CD4-positive, CD25-positive, alpha-beta regulatory T cell (primary cell): ENCODE measurements around the gene PCNX4. TPM values are rescaled to one million over a fixed set of nuclear protein-coding genes. Genes with fewer than 3 reads are reported as not detected.
A peak's percentile ranks its signal among the peaks of the same experiment; 100 is the strongest.
"Not testable (repeated sequence)": the region's sequence is repeated elsewhere in the genome, so short reads cannot be mapped to it uniquely, and the experiment has no call there.

ENCODE experiments used
- ATAC-seq, 2 donors: fragments of 150-1000 bp; cut with Tn5 transposase; one replicate each; pipeline ENCODE4 v1.10.0; 2021; ENCODE audit warnings: low read depth in 2 of 2, moderate number of reproducible peaks in 2 of 2, moderate library complexity in 1 of 2
- DNase-seq, 3 donors: peaks; one replicate each; pipeline versions ENCODE4 v3.0.0 to v3.0.0-alpha.2; 2012 to 2022; ENCODE audit warnings: mixed read lengths in 1 of 3
- H3K27ac ChIP-seq: one replicate; pipeline ENCODE4 v1.7.0; 2013; ENCODE audit warnings: mild to moderate bottlenecking, low read length; ENCODE audit not compliant: insufficient read depth, poor library complexity, severe bottlenecking
- H3K27me3 ChIP-seq: one replicate; pipeline ENCODE4 v1.7.0; 2013; ENCODE audit warnings: low read length; ENCODE audit not compliant: control insufficient read depth, insufficient read depth
- H3K36me3 ChIP-seq: one replicate; pipeline ENCODE4 v1.7.0; 2013; ENCODE audit warnings: mild to moderate bottlenecking, low read length, moderate library complexity; ENCODE audit not compliant: control insufficient read depth, insufficient read depth
- H3K4me1 ChIP-seq: 2 replicates; pipeline ENCODE4 v1.7.0; 2013; ENCODE audit warnings: mild to moderate bottlenecking, low read length; ENCODE audit not compliant: insufficient read depth, control insufficient read depth, poor library complexity, severe bottlenecking
- H3K4me3 ChIP-seq: one replicate; pipeline ENCODE4 v1.7.0; 2013; ENCODE audit warnings: low read depth, mild to moderate bottlenecking, low read length, moderate library complexity
- H3K9me3 ChIP-seq, 2 experiments: 1 replicate in 1 of 2; 2 replicates in 1 of 2; pipeline ENCODE4 v1.7.0; 2013; ENCODE audit warnings: low read length in 2 of 2, mild to moderate bottlenecking in 1 of 2, moderate library complexity in 1 of 2; ENCODE audit not compliant: control insufficient read depth in 2 of 2
- H3K27ac Mint-ChIP-seq, 3 donors: one replicate each; pipeline ENCODE4 v1.8.0; 2020 to 2022; ENCODE audit warnings: mild to moderate bottlenecking in 3 of 3, mixed read lengths in 3 of 3, moderate library complexity in 2 of 3
- H3K27me3 Mint-ChIP-seq: one replicate; pipeline ENCODE4 v1.8.0; 2022; ENCODE audit warnings: mild to moderate bottlenecking, mixed read lengths
- H3K36me3 Mint-ChIP-seq: one replicate; pipeline ENCODE4 v1.8.0; 2020; ENCODE audit warnings: mixed read lengths
- H3K4me1 Mint-ChIP-seq, 4 donors: one replicate each; pipeline ENCODE4 v1.8.0; 2020 to 2022; ENCODE audit warnings: mixed read lengths in 4 of 4, mild to moderate bottlenecking in 1 of 4
- H3K4me3 Mint-ChIP-seq, 4 donors: one replicate each; pipeline ENCODE4 v1.8.0; 2020 to 2022; ENCODE audit warnings: mild to moderate bottlenecking in 4 of 4, mixed read lengths in 4 of 4, moderate library complexity in 3 of 4
- H3K9me3 Mint-ChIP-seq, 7 donors: one replicate each; pipeline ENCODE4 v1.8.0; 2020 to 2022; ENCODE audit warnings: mixed read lengths in 7 of 7, mild to moderate bottlenecking in 3 of 7, moderate library complexity in 2 of 7
- polyA plus RNA-seq, 4 donors: library from polyadenylated mRNA; unstranded; fragments of 300-500 nt; fragmentation: Illumina TruSeq; gene quantifications; one replicate each; pipeline ENCODE4 v1.2.3, GENCODE V29; 2021
- total RNA-seq: library from RNA; stranded (reverse); gene quantifications from one replicate; pipeline ENCODE4 v1.2.3, GENCODE V29; 2022

The PCNX4 gene
- 34.7 TPM for total RNA-seq
- polyA plus RNA-seq = 10 to 100 TPM; 14.1 to 18.4 (median 16.2) TPM

GRCh38 chr14:60091550-60092525 lies at the start of gene PCNX4:
Gene PCNX4 (plus strand): TSS chr14:60091923. CDS start chr14:60107639, 15,716 bp downstream.
- Histone ChIP-seq H3K4me3 (peak within 1 kb of the TSS; percentile 99), H3K27ac (peak within 1 kb of the TSS; percentile 98), H3K4me1 (peaks cover 32% of the 10 kb centered on the region), H3K9me3 (no peaks in the 10 kb centered on the region), H3K27me3 (no peaks in the 10 kb centered on the region), H3K36me3 (no peaks in the 10 kb centered on the region)
- Mint-ChIP-seq H3K27me3 (peaks cover 8% of the 10 kb centered on the region), H3K9me3 (no peaks in the 10 kb centered on the region), H3K4me1 (peaks cover 32 to 52% (median 40%) of the 10 kb centered on the region in 4 donors), H3K36me3 (peaks cover 3% of the 10 kb centered on the region), H3K27ac (peak within 1 kb of the TSS; percentile 97 to 99 (median 98)), H3K4me3 (peak within 1 kb of the TSS; percentile 95 to 97 (median 97))
- DNase-seq = peak; percentile 91 to 99 (median 95)
- peak; percentile 95 for ATAC-seq

GRCh38 chr14:60047976-60048375 lies 43.7 kb upstream of the PCNX4 start:
- H3K36me3 ChIP-seq, H3K27ac Mint-ChIP-seq, H3K36me3 Mint-ChIP-seq, H3K27ac ChIP-seq, H3K4me3 ChIP-seq, DNase-seq, ATAC-seq, H3K4me1 ChIP-seq, H3K9me3 ChIP-seq, H3K27me3 ChIP-seq, H3K4me1 Mint-ChIP-seq, H3K4me3 Mint-ChIP-seq: not testable (repeated sequence)
- H3K27me3 Mint-ChIP-seq = peaks cover 36% of the 10 kb centered on the region
- H3K9me3 Mint-ChIP-seq = peaks cover 1 to 26% (median 2%) of the 10 kb centered on the region in 7 donors

GRCh38 chr14:60051721-60052221 lies 40.0 kb upstream of the PCNX4 start:
- no peaks in the 10 kb centered on the region for H3K9me3 ChIP-seq
- H3K4me3 ChIP-seq = no peak overlapping the region
- H3K36me3 ChIP-seq = no peaks in the 10 kb centered on the region
- Mint-ChIP-seq H3K4me1 (peaks cover 0 to 6% (median 0%) of the 10 kb centered on the region in 4 donors), H3K36me3 (no peaks in the 10 kb centered on the region), H3K4me3 (no peak overlapping the region), H3K9me3 (peaks cover 0 to 2% (median 0%) of the 10 kb centered on the region in 7 donors), H3K27ac (no peak overlapping the region), H3K27me3 (peaks cover 50% of the 10 kb centered on the region)
- DNase-seq = peak in 1 of 3 donors; percentile 2
- no peak for ATAC-seq
- peaks cover 4% of the 10 kb centered on the region for H3K4me1 ChIP-seq
- no peak overlapping the region for H3K27ac ChIP-seq
- peaks cover 9% of the 10 kb centered on the region for H3K27me3 ChIP-seq

- DNase-seq (no peak), ATAC-seq (no peak)
- no peaks in the 10 kb centered on the region for H3K4me1 Mint-ChIP-seq
- peaks cover 42% of the 10 kb centered on the region for H3K27me3 Mint-ChIP-seq
- Histone ChIP-seq H3K27me3 (peaks cover 10% of the 10 kb centered on the region), H3K4me3 (no peak overlapping the region), H3K36me3 (no peaks in the 10 kb centered on the region), H3K27ac (no peak overlapping the region), H3K4me1 (no peaks in the 10 kb centered on the region), H3K9me3 (no peaks in the 10 kb centered on the region)
- peaks cover 0 to 3% (median 0%) of the 10 kb centered on the region in 7 donors for H3K9me3 Mint-ChIP-seq
- H3K4me3 Mint-ChIP-seq = no peak overlapping the region
- no peak overlapping the region for H3K27ac Mint-ChIP-seq
- H3K36me3 Mint-ChIP-seq = no peaks in the 10 kb centered on the region
These were observed 33.6 kb upstream of the PCNX4 start for GRCh38 chr14:60058087-60058486.

- H3K9me3 ChIP-seq = no peaks in the 10 kb centered on the region
- no peak overlapping the region for H3K27ac Mint-ChIP-seq
- H3K9me3 Mint-ChIP-seq = peaks cover 0 to 3% (median 0%) of the 10 kb centered on the region in 7 donors
- no peaks in the 10 kb centered on the region for H3K4me1 Mint-ChIP-seq
- DNase-seq (no peak), ATAC-seq (no peak)
- peaks cover 33% of the 10 kb centered on the region for H3K27me3 Mint-ChIP-seq
- H3K4me3 ChIP-seq = no peak overlapping the region
- no peaks in the 10 kb centered on the region for H3K4me1 ChIP-seq
- H3K4me3 Mint-ChIP-seq = no peak overlapping the region
- H3K27ac ChIP-seq = no peak overlapping the region
- H3K36me3 ChIP-seq = no peaks in the 10 kb centered on the region
- H3K36me3 Mint-ChIP-seq = no peaks in the 10 kb centered on the region
- H3K27me3 ChIP-seq = peaks cover 6% of the 10 kb centered on the region
These were observed 30.4 kb upstream of the PCNX4 start for GRCh38 chr14:60061371-60061770.

- ATAC-seq = peak in 1 of 2 donors; percentile 60
- no peaks in the 10 kb centered on the region for H3K36me3 ChIP-seq
- no peaks in the 10 kb centered on the region for H3K4me1 ChIP-seq
- no peaks in the 10 kb centered on the region for H3K36me3 Mint-ChIP-seq
- H3K27ac ChIP-seq = no peak overlapping the region
- H3K27me3 Mint-ChIP-seq = peaks cover 28% of the 10 kb centered on the region
- H3K27ac Mint-ChIP-seq = no peak overlapping the region
- DNase-seq = peak in 2 of 3 donors; percentile 50 to 51
- no peaks in the 10 kb centered on the region for H3K9me3 ChIP-seq
- H3K9me3 Mint-ChIP-seq = peaks cover 0 to 3% (median 0%) of the 10 kb centered on the region in 7 donors
- peaks cover 6% of the 10 kb centered on the region for H3K27me3 ChIP-seq
- H3K4me3 ChIP-seq = no peak overlapping the region
- H3K4me1 Mint-ChIP-seq = no peaks in the 10 kb centered on the region
- no peak overlapping the region for H3K4me3 Mint-ChIP-seq
These were observed 27.1 kb upstream of the PCNX4 start for GRCh38 chr14:60064491-60065072.

GRCh38 chr14:60067882-60068281 lies 23.8 kb upstream of the PCNX4 start:
- DNase-seq = no peak
- Histone ChIP-seq H3K4me3 (no peak overlapping the region), H3K27me3 (peaks cover 4% of the 10 kb centered on the region), H3K9me3 (no peaks in the 10 kb centered on the region), H3K4me1 (no peaks in the 10 kb centered on the region), H3K27ac (no peak overlapping the region), H3K36me3 (no peaks in the 10 kb centered on the region)
- H3K27me3 Mint-ChIP-seq = peaks cover 19% of the 10 kb centered on the region
- H3K4me1 Mint-ChIP-seq = no peaks in the 10 kb centered on the region
- no peak for ATAC-seq
- no peaks in the 10 kb centered on the region for H3K9me3 Mint-ChIP-seq
- no peaks in the 10 kb centered on the region for H3K36me3 Mint-ChIP-seq
- no peak overlapping the region for H3K27ac Mint-ChIP-seq
- no peak overlapping the region for H3K4me3 Mint-ChIP-seq
